GM23338 (cell line): ENCODE results near the gene SOHLH1. TPM values are rescaled to one million over a fixed set of nuclear protein-coding genes. Genes with fewer than 3 reads are reported as not detected.

Source experiments
- ATAC-seq: fragments of 200-7000 bp; cut with Tn5 transposase; 3 replicates; pipeline ENCODE4 v1.9.1; 2020
- DNase-seq: peaks from one replicate; pipeline ENCODE4 v3.0.0-alpha.2; 2015; ENCODE audit warnings: low spot score
- H2AFZ ChIP-seq: fragments of 200-600 bp; sonication (generic); 2 replicates; pipeline ENCODE4 v1.8.0; 2016; ENCODE audit warnings: antibody characterized with exemption, mild to moderate bottlenecking, moderate library complexity
- H3F3A ChIP-seq: fragments of 200-600 bp; sonication (generic); replicated peaks from 2 replicates; pipeline ENCODE4 v1.8.0; 2017; ENCODE audit warnings: antibody characterized with exemption, mixed run types, low read depth
- H3K27ac ChIP-seq: fragments of 200-600 bp; sonication (generic); 2 replicates; pipeline ENCODE4 v1.6.1; 2016; ENCODE audit warnings: low read depth
- H3K27me3 ChIP-seq: fragments of 200-600 bp; sonication (generic); 2 replicates; pipeline ENCODE4 v1.8.0; 2016; ENCODE audit warnings: mild to moderate bottlenecking, mixed run types, moderate library complexity; ENCODE audit not compliant: insufficient read depth
- H3K36me3 ChIP-seq: fragments of 200-600 bp; sonication (generic); 2 replicates; pipeline ENCODE4 v1.8.0; 2016; ENCODE audit warnings: mild to moderate bottlenecking; ENCODE audit not compliant: insufficient read depth
- H3K4me1 ChIP-seq: fragments of 200-600 bp; sonication (generic); 2 replicates; pipeline ENCODE4 v1.8.0; 2016; ENCODE audit warnings: mild to moderate bottlenecking, moderate library complexity; ENCODE audit not compliant: insufficient read depth
- H3K4me2 ChIP-seq: fragments of 200-600 bp; sonication (generic); 2 replicates; pipeline ENCODE4 v1.7.1; 2017; ENCODE audit warnings: mixed run types
- H3K4me3 ChIP-seq: fragments of 200-600 bp; sonication (generic); 2 replicates; pipeline ENCODE4 v1.6.1; 2016; ENCODE audit warnings: mixed run types
- H3K79me2 ChIP-seq: fragments of 200-600 bp; sonication (generic); replicated peaks from 2 replicates; pipeline ENCODE4 v1.8.0; 2017; ENCODE audit warnings: mild to moderate bottlenecking; ENCODE audit not compliant: insufficient read depth
- H3K9me2 ChIP-seq: fragments of 200-600 bp; sonication (generic); 2 replicates; pipeline ENCODE4 v1.8.0; 2017; ENCODE audit not compliant: insufficient read depth
- H4K20me1 ChIP-seq: fragments of 200-600 bp; sonication (generic); replicated peaks from 2 replicates; pipeline ENCODE4 v1.8.0; 2017; ENCODE audit warnings: mild to moderate bottlenecking; ENCODE audit not compliant: insufficient read depth
- H3K27ac Mint-ChIP-seq: 2 replicates; pipeline ENCODE4 v1.8.0; 2020; ENCODE audit warnings: inconsistent platforms, mild to moderate bottlenecking, moderate library complexity, mixed read lengths
- H3K27me3 Mint-ChIP-seq: 3 replicates; pipeline ENCODE4 v1.8.0; 2022; ENCODE audit warnings: low read depth, mild to moderate bottlenecking, moderate library complexity, mixed read lengths, inconsistent platforms; ENCODE audit not compliant: insufficient read depth, poor library complexity
- H3K36me3 Mint-ChIP-seq: 3 replicates; pipeline ENCODE4 v1.8.0; 2021; ENCODE audit warnings: low read depth, mild to moderate bottlenecking, inconsistent platforms, moderate library complexity, mixed read lengths
- H3K4me1 Mint-ChIP-seq: 3 replicates; pipeline ENCODE4 v1.8.0; 2020; ENCODE audit warnings: mild to moderate bottlenecking, inconsistent platforms, mixed read lengths
- H3K4me3 Mint-ChIP-seq: 3 replicates; pipeline ENCODE4 v1.8.0; 2021; ENCODE audit warnings: moderate library complexity, mild to moderate bottlenecking, inconsistent platforms, mixed read lengths
- H3K9me3 Mint-ChIP-seq: 3 replicates; pipeline ENCODE4 v1.8.0; 2020; ENCODE audit warnings: moderate library complexity, mild to moderate bottlenecking, inconsistent platforms, mixed read lengths
- CREB1 ChIP-seq: fragments of 250-450 bp; sonication (Bioruptor Pico); IDR thresholded peaks from 2 replicates; pipeline ENCODE4 v1.5.0; 2020; ENCODE audit warnings: low read depth, mild to moderate bottlenecking, moderate library complexity
- EZH2 ChIP-seq: fragments of 200-600 bp; sonication (generic); IDR thresholded peaks from one replicate; pipeline ENCODE4 v1.8.0; 2017; ENCODE audit warnings: antibody characterized with exemption, mild to moderate bottlenecking, low read depth; ENCODE audit not compliant: unreplicated experiment
- EZH2phosphoT487 ChIP-seq: fragments of 200-600 bp; sonication (generic); IDR thresholded peaks from one replicate; pipeline ENCODE4 v1.8.1; 2018; ENCODE audit warnings: antibody characterized with exemption; ENCODE audit not compliant: unreplicated experiment
- JUNB ChIP-seq: IDR thresholded peaks from one replicate; pipeline ENCODE4 v1.6.1; 2016; ENCODE audit warnings: antibody characterized with exemption; ENCODE audit not compliant: unreplicated experiment
- NANOG ChIP-seq: IDR thresholded peaks from 2 replicates; pipeline ENCODE4 v1.6.1; 2016; ENCODE audit warnings: antibody characterized with exemption, borderline replicate concordance
- POLR2AphosphoS5 ChIP-seq: IDR thresholded peaks from 2 replicates; pipeline ENCODE4 v1.6.1; 2016; ENCODE audit warnings: antibody characterized with exemption, low read depth
- STAT1 ChIP-seq: IDR thresholded peaks from one replicate; pipeline ENCODE4 v1.6.1; 2016; ENCODE audit warnings: antibody characterized with exemption; ENCODE audit not compliant: unreplicated experiment
- ZNF114 ChIP-seq: fragments of 250-450 bp; sonication (Bioruptor Pico); IDR thresholded peaks from 2 replicates; pipeline ENCODE4 v1.5.0; 2020; ENCODE audit warnings: mild to moderate bottlenecking, moderate library complexity
- ZNF331 ChIP-seq: fragments of 250-450 bp; sonication (Bioruptor Pico); IDR thresholded peaks from 2 replicates; pipeline ENCODE4 v1.5.0; 2020; ENCODE audit warnings: low read depth, mild to moderate bottlenecking, moderate library complexity
- polyA plus RNA-seq: library from polyadenylated mRNA; unstranded; fragments of >200 nt; fragmentation: Nextera tagmentation; extraction: Ambion mirVana; gene quantifications from 2 replicates; pipeline ENCODE4 v1.2.1, GENCODE V29; 2016
- total RNA-seq: library from RNA; depleted of rRNA; stranded (reverse); fragments of >200 nt; shearing (Covaris generic); gene quantifications from 2 replicates; pipeline ENCODE4 v1.2.3, GENCODE V29; 2014
- TF ChIP-seq, protein P1 (sequence below), 2 experiments: fragments of 200-600 bp in 1 of 2; sonication (generic) in 1 of 2; conservative IDR thresholded peaks; 2 replicates each; pipeline versions ENCODE4 v1.5.1 to v1.6.1; 2016 to 2017; ENCODE audit warnings: antibody characterized with exemption in 2 of 2, low read depth in 2 of 2, mild to moderate bottlenecking in 2 of 2, moderate library complexity in 1 of 2
- TF ChIP-seq, protein P2 (sequence below): fragments of 250-450 bp; sonication (Bioruptor Pico); IDR thresholded peaks from 2 replicates; pipeline ENCODE4 v1.5.0; 2020; ENCODE audit warnings: mild to moderate bottlenecking, moderate library complexity
- TF ChIP-seq, protein P3 (sequence below): IDR thresholded peaks from 2 replicates; pipeline ENCODE4 v1.6.1; 2016; ENCODE audit warnings: antibody characterized with exemption
- TF ChIP-seq, protein P4 (sequence below): IDR thresholded peaks from one replicate; pipeline ENCODE4 v1.6.1; 2018; ENCODE audit warnings: antibody characterized with exemption; ENCODE audit not compliant: unreplicated experiment

The SOHLH1 gene
- total and polyA plus RNA-seq, 2 experiments from 2014 or later = 0.21 TPM; not detected in 1

DNA sequence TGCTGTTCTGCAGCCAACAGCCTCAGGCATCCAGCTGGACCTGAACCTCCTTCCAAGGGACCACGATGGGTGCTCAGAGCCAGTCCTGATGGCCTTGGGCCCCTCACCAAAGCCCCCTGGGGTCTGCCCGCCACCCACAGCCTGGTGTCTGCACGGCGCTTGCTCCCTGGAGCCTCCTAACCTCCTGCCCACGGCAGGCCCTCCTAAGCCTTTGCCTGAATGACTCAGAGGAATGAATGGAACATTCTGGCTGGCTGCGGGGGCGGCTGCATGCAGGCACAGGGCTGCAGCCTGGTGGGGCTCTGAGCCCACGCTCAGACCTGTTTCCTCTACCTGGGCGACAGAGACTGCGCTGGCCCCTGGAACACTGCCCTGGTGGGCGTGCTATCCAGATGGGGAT lies 6.9 kb downstream of the SOHLH1 start:
- Histone ChIP-seq H3K27me3 (no peaks in the 10 kb centered on the region), H3K9me2 (no peaks in the 10 kb centered on the region), H3K36me3 (no peaks in the 10 kb centered on the region), H3K27ac (no peak overlapping the region), H4K20me1 (no peaks in the 10 kb centered on the region), H3K4me1 (no peaks in the 10 kb centered on the region), H3K4me2 (no peak overlapping the region), H3K79me2 (no peaks in the 10 kb centered on the region), H3K4me3 (no peak overlapping the region), H3F3A (no peaks in the 10 kb centered on the region), H2AFZ (no peak overlapping the region)
- no peak overlapping the region for H3K27ac Mint-ChIP-seq
- TF ChIP-seq, protein P1, sequence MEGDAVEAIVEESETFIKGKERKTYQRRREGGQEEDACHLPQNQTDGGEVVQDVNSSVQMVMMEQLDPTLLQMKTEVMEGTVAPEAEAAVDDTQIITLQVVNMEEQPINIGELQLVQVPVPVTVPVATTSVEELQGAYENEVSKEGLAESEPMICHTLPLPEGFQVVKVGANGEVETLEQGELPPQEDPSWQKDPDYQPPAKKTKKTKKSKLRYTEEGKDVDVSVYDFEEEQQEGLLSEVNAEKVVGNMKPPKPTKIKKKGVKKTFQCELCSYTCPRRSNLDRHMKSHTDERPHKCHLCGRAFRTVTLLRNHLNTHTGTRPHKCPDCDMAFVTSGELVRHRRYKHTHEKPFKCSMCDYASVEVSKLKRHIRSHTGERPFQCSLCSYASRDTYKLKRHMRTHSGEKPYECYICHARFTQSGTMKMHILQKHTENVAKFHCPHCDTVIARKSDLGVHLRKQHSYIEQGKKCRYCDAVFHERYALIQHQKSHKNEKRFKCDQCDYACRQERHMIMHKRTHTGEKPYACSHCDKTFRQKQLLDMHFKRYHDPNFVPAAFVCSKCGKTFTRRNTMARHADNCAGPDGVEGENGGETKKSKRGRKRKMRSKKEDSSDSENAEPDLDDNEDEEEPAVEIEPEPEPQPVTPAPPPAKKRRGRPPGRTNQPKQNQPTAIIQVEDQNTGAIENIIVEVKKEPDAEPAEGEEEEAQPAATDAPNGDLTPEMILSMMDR (conservative IDR thresholded peaks at IDR 0.05; ENCODE audit: low read depth in 2 of 2) = no peak
- TF ChIP-seq EZH2phosphoT487 = no peak
- TF ChIP-seq, protein P2, sequence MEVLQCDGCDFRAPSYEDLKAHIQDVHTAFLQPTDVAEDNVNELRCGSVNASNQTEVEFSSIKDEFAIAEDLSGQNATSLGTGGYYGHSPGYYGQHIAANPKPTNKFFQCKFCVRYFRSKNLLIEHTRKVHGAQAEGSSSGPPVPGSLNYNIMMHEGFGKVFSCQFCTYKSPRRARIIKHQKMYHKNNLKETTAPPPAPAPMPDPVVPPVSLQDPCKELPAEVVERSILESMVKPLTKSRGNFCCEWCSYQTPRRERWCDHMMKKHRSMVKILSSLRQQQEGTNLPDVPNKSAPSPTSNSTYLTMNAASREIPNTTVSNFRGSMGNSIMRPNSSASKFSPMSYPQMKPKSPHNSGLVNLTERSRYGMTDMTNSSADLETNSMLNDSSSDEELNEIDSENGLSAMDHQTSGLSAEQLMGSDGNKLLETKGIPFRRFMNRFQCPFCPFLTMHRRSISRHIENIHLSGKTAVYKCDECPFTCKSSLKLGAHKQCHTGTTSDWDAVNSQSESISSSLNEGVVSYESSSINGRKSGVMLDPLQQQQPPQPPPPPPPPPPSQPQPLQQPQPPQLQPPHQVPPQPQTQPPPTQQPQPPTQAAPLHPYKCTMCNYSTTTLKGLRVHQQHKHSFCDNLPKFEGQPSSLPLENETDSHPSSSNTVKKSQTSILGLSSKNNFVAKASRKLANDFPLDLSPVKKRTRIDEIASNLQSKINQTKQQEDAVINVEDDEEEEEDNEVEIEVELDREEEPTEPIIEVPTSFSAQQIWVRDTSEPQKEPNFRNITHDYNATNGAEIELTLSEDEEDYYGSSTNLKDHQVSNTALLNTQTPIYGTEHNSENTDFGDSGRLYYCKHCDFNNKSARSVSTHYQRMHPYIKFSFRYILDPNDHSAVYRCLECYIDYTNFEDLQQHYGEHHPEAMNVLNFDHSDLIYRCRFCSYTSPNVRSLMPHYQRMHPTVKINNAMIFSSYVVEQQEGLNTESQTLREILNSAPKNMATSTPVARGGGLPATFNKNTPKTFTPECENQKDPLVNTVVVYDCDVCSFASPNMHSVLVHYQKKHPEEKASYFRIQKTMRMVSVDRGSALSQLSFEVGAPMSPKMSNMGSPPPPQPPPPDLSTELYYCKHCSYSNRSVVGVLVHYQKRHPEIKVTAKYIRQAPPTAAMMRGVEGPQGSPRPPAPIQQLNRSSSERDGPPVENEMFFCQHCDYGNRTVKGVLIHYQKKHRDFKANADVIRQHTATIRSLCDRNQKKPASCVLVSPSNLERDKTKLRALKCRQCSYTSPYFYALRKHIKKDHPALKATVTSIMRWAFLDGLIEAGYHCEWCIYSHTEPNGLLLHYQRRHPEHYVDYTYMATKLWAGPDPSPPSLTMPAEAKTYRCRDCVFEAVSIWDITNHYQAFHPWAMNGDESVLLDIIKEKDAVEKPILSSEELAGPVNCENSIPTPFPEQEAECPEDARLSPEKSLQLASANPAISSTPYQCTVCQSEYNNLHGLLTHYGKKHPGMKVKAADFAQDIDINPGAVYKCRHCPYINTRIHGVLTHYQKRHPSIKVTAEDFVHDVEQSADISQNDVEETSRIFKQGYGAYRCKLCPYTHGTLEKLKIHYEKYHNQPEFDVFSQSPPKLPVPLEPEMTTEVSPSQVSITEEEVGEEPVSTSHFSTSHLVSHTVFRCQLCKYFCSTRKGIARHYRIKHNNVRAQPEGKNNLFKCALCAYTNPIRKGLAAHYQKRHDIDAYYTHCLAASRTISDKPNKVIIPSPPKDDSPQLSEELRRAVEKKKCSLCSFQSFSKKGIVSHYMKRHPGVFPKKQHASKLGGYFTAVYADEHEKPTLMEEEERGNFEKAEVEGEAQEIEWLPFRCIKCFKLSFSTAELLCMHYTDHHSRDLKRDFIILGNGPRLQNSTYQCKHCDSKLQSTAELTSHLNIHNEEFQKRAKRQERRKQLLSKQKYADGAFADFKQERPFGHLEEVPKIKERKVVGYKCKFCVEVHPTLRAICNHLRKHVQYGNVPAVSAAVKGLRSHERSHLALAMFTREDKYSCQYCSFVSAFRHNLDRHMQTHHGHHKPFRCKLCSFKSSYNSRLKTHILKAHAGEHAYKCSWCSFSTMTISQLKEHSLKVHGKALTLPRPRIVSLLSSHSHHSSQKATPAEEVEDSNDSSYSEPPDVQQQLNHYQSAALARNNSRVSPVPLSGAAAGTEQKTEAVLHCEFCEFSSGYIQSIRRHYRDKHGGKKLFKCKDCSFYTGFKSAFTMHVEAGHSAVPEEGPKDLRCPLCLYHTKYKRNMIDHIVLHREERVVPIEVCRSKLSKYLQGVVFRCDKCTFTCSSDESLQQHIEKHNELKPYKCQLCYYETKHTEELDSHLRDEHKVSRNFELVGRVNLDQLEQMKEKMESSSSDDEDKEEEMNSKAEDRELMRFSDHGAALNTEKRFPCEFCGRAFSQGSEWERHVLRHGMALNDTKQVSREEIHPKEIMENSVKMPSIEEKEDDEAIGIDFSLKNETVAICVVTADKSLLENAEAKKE (CRISPR knock-in tag) = no peak
- no peak for TF ChIP-seq ZNF331 (CRISPR knock-in tag)
- no peak for TF ChIP-seq CREB1 (CRISPR knock-in tag)
- TF ChIP-seq JUNB = no peak
- no peak for TF ChIP-seq STAT1
- TF ChIP-seq EZH2 = no peak
- TF ChIP-seq POLR2AphosphoS5 = no peak
- no peak for TF ChIP-seq NANOG
- TF ChIP-seq ZNF114 (CRISPR knock-in tag) = no peak
- TF ChIP-seq, protein P3, sequence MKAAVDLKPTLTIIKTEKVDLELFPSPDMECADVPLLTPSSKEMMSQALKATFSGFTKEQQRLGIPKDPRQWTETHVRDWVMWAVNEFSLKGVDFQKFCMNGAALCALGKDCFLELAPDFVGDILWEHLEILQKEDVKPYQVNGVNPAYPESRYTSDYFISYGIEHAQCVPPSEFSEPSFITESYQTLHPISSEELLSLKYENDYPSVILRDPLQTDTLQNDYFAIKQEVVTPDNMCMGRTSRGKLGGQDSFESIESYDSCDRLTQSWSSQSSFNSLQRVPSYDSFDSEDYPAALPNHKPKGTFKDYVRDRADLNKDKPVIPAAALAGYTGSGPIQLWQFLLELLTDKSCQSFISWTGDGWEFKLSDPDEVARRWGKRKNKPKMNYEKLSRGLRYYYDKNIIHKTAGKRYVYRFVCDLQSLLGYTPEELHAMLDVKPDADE = no peak
- TF ChIP-seq, protein P4, sequence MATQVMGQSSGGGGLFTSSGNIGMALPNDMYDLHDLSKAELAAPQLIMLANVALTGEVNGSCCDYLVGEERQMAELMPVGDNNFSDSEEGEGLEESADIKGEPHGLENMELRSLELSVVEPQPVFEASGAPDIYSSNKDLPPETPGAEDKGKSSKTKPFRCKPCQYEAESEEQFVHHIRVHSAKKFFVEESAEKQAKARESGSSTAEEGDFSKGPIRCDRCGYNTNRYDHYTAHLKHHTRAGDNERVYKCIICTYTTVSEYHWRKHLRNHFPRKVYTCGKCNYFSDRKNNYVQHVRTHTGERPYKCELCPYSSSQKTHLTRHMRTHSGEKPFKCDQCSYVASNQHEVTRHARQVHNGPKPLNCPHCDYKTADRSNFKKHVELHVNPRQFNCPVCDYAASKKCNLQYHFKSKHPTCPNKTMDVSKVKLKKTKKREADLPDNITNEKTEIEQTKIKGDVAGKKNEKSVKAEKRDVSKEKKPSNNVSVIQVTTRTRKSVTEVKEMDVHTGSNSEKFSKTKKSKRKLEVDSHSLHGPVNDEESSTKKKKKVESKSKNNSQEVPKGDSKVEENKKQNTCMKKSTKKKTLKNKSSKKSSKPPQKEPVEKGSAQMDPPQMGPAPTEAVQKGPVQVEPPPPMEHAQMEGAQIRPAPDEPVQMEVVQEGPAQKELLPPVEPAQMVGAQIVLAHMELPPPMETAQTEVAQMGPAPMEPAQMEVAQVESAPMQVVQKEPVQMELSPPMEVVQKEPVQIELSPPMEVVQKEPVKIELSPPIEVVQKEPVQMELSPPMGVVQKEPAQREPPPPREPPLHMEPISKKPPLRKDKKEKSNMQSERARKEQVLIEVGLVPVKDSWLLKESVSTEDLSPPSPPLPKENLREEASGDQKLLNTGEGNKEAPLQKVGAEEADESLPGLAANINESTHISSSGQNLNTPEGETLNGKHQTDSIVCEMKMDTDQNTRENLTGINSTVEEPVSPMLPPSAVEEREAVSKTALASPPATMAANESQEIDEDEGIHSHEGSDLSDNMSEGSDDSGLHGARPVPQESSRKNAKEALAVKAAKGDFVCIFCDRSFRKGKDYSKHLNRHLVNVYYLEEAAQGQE = no peak
- peaks cover 5% of the 10 kb centered on the region for H3K27me3 Mint-ChIP-seq
- no peak for ATAC-seq
- no peaks in the 10 kb centered on the region for H3K36me3 Mint-ChIP-seq
- no peak for DNase-seq
- no peaks in the 10 kb centered on the region for H3K9me3 Mint-ChIP-seq
- no peaks in the 10 kb centered on the region for H3K4me1 Mint-ChIP-seq
- no peak overlapping the region for H3K4me3 Mint-ChIP-seq
